Cerebellar cortex (tissue), 1 donor: ENCODE measurements around the gene NFKB1.

ENCODE experiments used
- DNase-seq: peaks from one replicate; pipeline ENCODE4 v3.0.0-alpha.2; 2015; ENCODE audit warnings: low spot score

NFKB1 gene

DNA sequence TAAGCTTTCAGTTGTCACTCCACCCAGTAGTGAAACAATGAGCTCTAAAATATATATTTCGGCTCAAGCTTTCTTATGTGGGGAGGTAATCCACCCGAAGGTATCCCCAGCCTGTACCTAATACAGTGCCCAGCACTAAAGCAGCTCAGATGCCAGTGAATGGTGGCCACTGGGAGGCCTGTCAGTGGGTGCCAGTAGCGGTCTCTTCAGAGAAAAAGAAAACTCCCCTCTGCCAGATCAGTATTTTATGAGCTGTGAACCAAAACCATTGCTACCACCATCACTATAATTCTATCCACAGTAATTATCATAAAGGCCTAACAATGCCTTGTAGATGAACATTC, 835 bp upstream of the NFKB1 start:
- peak; percentile 70 for DNase-seq

DNA sequence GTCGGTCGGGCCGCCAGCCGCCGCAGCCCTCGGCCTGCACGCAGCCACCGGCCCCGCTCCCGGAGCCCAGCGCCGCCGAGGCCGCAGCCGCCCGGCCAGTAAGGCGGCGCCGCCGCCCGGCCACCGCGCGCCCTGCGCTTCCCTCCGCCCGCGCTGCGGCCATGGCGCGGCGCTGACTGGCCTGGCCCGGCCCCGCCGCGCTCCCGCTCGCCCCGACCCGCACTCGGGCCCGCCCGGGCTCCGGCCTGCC, 213 bp downstream of the NFKB1 start:
- peak; percentile 52 for DNase-seq

DNA sequence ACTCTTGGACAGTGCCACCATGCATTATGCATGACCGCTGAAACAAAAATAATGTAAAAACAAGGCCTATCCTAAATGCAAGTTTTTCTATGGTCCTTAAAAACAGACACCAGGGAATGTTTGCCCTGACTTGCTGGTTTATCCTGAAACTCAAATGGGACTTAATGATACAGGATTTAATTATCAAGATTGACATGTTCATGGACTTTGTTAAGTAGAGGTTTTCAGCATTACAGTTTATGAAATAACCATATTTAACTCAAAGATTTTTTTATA, 1.3 kb downstream of the NFKB1 start:
- no peak for DNase-seq

GRCh38 chr4:102503301-102503746, 2.2 kb downstream of the NFKB1 start:
- DNase-seq, result peak; percentile 53

- DNase-seq, result peak; percentile 44
These were observed 3.0 kb downstream of the NFKB1 start for GRCh38 chr4:102503831-102504786.

GRCh38 chr4:102504941-102505340, 3.8 kb downstream of the NFKB1 start:
- DNase-seq, result no peak

GRCh38 chr4:102505708-102506107, 4.5 kb downstream of the NFKB1 start:
- DNase-seq, result no peak

- no peak for DNase-seq
These were observed 5.4 kb downstream of the NFKB1 start for GRCh38 chr4:102506523-102506922.

- DNase-seq, result no peak
These were observed 10.9 kb downstream of the NFKB1 start for GRCh38 chr4:102511830-102512605.

- DNase-seq, result no peak
These were observed 13.3 kb downstream of the NFKB1 start for GRCh38 chr4:102514298-102514964.

DNA sequence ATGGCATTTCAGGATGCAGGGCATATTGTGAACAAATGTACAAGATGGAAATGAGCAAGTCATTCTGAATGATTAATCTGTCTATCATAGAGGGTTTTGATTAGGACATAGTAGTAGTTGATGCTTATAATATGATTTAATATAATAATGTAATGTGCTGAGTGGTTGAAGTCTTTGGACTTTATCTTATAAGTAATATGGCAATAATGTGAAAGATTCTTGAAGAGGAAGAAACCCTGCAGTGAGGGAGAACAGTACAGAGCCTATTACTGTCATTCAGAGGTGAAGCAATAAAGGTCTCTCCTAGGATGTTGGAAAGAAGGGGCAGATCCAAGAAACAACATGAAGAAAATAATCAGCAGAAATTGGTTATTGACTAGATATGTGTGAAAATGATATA, 16.6 kb downstream of the NFKB1 start:
- DNase-seq, result no peak

- no peak for DNase-seq
These were observed 17.6 kb downstream of the NFKB1 start for GRCh38 chr4:102518703-102519131.

DNA sequence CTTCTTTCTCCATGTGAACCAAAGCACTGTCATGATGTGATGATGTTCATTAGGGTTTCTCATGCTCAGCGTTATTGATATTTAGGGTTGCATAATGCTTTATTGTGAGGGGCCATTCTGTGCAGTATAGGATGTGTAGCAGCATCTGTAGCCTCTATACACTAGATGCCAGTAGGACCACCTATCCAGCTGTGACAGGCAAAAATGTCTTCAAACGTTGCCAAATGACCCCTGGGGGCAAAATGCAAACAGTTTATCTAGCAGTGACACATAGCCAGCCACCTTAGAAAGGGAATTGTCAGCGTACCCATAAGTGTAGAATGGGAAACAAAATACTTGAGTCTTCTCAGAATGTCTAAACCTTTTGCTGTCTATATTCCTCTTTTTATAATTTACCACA, 18.8 kb downstream of the NFKB1 start:
- no peak for DNase-seq

GRCh38 chr4:102521570-102521969, 20.4 kb downstream of the NFKB1 start:
- no peak for DNase-seq

- DNase-seq, result no peak
These were observed 20.9 kb downstream of the NFKB1 start for GRCh38 chr4:102522031-102522440.

GRCh38 chr4:102524691-102525090, 23.5 kb downstream of the NFKB1 start:
- no peak for DNase-seq

DNA sequence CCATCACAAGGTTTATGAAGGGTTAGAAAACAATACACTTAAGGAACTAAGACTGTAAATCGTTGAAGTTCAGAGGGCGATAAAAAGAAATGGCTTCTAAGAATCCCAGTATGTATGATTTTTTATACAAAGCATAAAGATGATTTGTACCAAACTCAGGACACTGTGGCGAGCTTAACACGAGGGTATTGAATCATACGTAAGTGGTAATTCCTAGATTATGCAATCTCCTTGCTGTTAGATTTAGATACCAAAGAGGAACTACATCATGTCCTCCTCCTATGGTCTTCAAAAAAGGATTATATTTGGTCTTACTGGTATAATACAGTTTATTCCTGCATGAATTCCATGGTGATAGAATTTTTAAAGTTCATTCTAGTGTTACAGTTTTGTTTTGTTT, 23.9 kb downstream of the NFKB1 start:
- DNase-seq, result no peak

DNA sequence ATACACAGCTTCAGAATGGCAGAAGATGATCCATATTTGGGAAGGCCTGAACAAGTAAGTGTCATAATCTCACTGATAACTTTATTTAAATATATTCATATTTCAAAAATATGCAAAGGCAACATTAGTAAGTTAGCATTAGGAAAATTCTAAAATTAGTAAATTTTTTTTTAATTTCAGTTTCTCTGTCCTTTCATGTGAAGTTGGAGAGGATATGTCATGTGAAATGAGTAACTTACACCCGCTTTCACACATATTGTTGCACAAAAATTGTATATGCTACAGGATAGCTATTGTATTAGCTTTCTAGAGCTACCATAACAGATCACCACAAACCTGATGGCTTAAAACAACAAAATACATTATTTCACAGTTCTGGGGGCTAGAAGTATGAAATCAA, 24.3 kb downstream of the NFKB1 start:
- no peak for DNase-seq

DNA sequence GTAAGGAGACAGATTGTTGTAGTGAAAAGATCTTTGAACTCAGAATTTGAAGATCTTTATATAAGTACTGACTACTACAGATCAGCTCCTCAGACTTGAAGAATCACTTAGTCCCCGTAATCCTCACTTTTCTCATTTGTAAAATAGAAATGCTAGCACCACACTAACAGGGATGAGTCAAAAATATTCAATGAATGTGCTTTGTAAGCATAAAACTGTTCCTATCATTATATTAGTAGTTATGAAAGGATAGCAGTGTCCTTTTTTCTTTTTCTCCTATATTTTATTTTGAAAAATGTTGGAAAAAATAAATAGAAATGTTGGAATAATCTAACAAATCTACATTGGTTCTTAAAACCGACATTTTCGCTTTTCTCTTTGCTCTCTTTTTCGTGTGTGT, 25.4 kb downstream of the NFKB1 start:
- no peak for DNase-seq

GRCh38 chr4:102527695-102528283, 26.6 kb downstream of the NFKB1 start:
- no peak for DNase-seq

GRCh38 chr4:102529977-102530376, 28.8 kb downstream of the NFKB1 start:
- no peak for DNase-seq

GRCh38 chr4:102530986-102531385, 29.8 kb downstream of the NFKB1 start:
- no peak for DNase-seq

GRCh38 chr4:102531462-102531861, 30.3 kb downstream of the NFKB1 start:
- DNase-seq, result no peak
